Motor neuron (in vitro differentiated cells): ENCODE data around the gene HEXD. TPM values are rescaled to one million over a fixed set of nuclear protein-coding genes. Genes with fewer than 3 reads are reported as not detected.
A peak's percentile ranks its signal among the peaks of the same experiment; 100 is the strongest.

Source experiments
- ATAC-seq, 8 experiments: fragments of 200-7000 bp; cut with Tn5 transposase; replicated peaks in 6 of 8; 2 replicates each; pipeline ENCODE4 v1.8.0; 2021; ENCODE audit warnings: mild to moderate bottlenecking in 8 of 8, moderate library complexity in 8 of 8
- H3K27ac ChIP-seq, 2 donors: fragments of 250-450 bp; sonication (Bioruptor Pico); 2 replicates each; pipeline ENCODE4 v1.9.0; 2021; ENCODE audit warnings: antibody characterized with exemption in 2 of 2, mild to moderate bottlenecking in 2 of 2, moderate library complexity in 1 of 2
- H3K4me1 ChIP-seq, 2 donors: fragments of 250-450 bp; sonication (Bioruptor Pico); replicated peaks in 1 of 2; 2 replicates each; pipeline ENCODE4 v1.6.1; 2021; ENCODE audit warnings: antibody characterized with exemption in 2 of 2, mild to moderate bottlenecking in 2 of 2, moderate library complexity in 1 of 2
- H3K4me3 ChIP-seq, 5 donors: fragments of 250-450 bp; sonication (Bioruptor Pico); 2 replicates each; pipeline ENCODE4 v1.9.0; 2021; ENCODE audit warnings: antibody characterized with exemption in 5 of 5, mild to moderate bottlenecking in 5 of 5, moderate library complexity in 4 of 5
- WGBS, 10 experiments: fragments of 450-650 bp; shearing (Covaris generic); methylation state at CpG; one replicate each; pipeline ENCODE4 v1.0.0; 2022; 5-methylcytosine and 5-hydroxymethylcytosine counted together
- in situ Hi-C, 9 experiments: fragments of 400-800 bp; cut with MboI; loops; one replicate each; pipeline ENCODE4 v1.15.0; 2021; ENCODE audit warnings: low sequenced_read_pairs in 9 of 9, low pct_unique_long_range_greater_than_20kb in 2 of 9; ENCODE audit not compliant: unreplicated experiment in 9 of 9
- total RNA-seq, 8 experiments: library from RNA; unstranded; fragments of 300-600 nt; gene quantifications; 2 replicates each; pipeline versions ENCODE4 v1.2.3 to v1.2.4, GENCODE V29; 2022

The HEXD gene
- total RNA-seq, 8 experiments from 2014 or later = 10.3 to 33.4 (median 15.3) TPM

DNA sequence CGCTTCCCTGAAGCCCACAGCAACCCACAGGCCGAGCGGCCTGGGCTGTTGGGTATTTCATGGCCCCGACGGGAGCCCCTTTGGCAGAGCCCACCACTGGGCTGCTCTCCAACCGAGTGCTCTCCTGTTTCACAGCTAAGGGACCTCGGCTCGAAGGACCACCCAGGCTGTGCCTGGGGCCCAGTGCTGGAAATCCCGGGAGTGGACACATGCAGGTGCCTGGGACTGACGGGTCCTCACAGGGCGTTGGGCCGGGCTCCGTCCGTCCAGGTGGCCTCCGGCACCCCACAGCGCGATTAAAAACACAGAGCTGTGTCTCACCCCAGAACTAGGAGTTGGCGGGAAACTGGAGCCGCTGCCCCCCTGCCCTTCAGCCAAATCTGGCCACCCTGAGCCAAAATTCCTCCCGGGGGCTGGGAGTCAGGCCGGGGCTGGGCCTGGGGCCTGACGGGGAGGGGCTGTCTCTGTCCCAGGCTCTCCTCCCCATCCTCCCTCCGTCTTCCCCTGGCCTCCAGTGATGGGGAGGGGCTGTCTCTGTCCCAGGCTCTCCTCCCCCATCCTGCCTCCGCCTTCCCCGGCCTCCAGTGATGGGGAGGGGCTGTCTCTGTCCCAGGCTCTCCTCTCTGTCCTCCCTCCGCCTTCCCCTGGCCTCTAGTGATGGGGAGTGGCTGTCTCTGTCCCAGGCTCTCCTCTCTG is 32.4 kb upstream of the HEXD start:
- Histone ChIP-seq H3K4me1 (peaks cover 17 to 23% of the 10 kb centered on the region in 2 donors), H3K27ac (peak overlapping the region in 1 of 2 donors; percentile 53), H3K4me3 (no peak overlapping the region)
- no CpG with 5 or more reads among the region's 26 CpGs for WGBS, 10 experiments
- in situ Hi-C loops = no loop called here
- ATAC-seq = peak in 5 of 8 experiments; percentile 28 to 50 (median 42)

DNA sequence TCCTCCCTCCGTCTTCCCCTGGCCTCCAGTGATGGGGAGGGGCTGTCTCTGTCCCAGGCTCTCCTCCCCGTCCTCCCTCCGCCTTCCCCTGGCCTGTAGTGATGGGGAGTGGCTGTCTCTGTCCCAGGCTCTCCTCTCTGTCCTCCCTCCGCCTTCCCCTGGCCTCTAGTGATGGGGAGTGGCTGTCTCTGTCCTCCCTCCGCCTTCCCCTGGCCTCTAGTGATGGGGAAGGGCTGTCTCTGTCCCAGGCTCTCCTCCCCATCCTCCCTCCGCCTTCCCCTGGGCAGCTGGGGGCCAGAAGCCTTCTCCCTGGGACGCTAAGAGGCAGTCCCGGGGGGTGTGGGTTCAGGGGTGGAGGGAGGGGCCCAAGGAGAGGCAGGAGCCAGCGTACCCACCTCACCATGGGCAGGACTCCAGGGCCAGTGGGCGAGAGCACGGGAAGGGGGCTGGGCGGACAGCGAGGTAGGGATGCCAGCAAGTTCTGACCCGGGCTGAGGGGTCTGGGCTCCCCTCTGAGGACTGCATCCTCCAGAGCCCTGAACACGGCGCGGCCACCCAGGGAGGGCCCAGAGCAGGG is 31.8 kb upstream of the HEXD start:
- in situ Hi-C loops = no loop called here

DNA sequence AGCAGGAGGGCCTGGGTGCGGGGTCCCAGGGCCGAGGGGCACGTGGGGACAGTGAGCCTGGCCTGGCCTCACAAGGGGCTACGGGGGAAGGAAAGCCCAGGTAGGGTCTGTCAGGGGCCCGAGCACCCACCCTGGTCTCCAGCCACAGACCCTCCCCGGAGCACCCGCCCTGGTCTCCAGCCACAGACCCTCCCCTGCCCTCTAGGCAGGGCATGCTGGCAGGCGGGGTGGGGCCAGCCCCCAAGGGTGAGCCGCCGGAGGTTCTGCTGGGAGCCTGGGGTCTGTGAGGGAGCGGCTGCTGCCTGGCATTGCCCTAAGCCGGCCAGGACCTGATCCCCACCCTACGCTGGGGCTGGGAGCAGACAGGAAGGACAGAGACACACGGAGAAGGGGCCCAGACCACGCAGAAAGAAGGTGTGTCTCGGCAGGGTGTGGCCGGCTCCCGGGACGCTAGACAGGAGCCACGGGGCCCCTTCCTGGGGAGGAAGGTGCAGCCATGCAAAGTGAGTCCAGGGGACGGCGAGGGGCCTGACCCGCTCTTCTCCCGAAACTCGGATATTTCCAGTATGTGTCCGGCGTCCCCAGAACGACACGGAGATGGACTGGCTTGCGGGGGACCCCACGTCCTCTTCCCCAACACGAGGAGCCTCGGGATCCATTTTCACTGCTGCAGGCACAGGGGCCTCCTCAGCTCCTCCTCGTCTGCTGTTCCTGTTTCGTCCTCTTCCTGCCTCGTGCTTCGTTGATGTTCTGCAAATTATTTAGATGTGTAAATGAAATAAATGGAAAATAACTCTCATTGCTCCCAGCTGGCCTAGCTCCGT is 31.1 kb upstream of the HEXD start:
- in situ Hi-C loops = no loop called here
- H3K27ac ChIP-seq = no peak overlapping the region
- peak in 3 of 8 experiments; percentile 2 to 63 (median 2) for ATAC-seq
- H3K4me1 ChIP-seq = peaks cover 17 to 23% of the 10 kb centered on the region in 2 donors
- 0 to 67% (median 40%) methylated on average over 1 to 12 of the region's 38 CpGs; no CpG with 5 or more reads in 5 of the 10 experiments for WGBS, 10 experiments
- no peak overlapping the region for H3K4me3 ChIP-seq

More for the DNA sequence above, 31.8 kb upstream of the HEXD start:
- Histone ChIP-seq H3K27ac (no peak overlapping the region), H3K4me1 (peaks cover 17 to 23% of the 10 kb centered on the region in 2 donors), H3K4me3 (no peak overlapping the region)
- 10% methylated on average over 2 of the region's 17 CpGs; no CpG with 5 or more reads in 9 of the 10 experiments for WGBS, 10 experiments
- peak; percentile 30 to 91 (median 76) for ATAC-seq

DNA sequence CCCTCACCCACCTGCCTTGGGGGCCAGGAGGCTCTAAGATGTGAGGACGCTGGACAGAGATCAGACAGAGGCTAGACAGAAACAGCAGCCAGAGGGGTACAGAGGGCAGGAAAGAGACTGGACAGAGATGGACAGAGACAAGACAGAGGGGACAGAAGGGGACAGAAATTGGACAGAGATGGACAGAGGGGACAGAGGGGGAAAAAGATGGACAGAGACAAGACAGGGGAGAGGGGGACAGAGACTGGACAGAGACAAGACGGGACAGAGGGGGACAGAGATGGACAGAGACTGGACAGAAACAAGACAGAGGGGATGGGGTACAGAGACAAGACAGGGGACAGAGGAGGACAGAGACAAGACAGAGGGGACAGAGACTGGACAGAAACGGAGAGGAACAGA is 30.4 kb upstream of the HEXD start:
- Histone ChIP-seq H3K4me3 (no peak overlapping the region), H3K27ac (no peak overlapping the region), H3K4me1 (peaks cover 17 to 23% of the 10 kb centered on the region in 2 donors)
- no peak for ATAC-seq
- 68 to 74% methylated on average over 2 to 3 of the region's 3 CpGs; no CpG with 5 or more reads in 8 of the 10 experiments for WGBS, 10 experiments
- in situ Hi-C loops = no loop called here

DNA sequence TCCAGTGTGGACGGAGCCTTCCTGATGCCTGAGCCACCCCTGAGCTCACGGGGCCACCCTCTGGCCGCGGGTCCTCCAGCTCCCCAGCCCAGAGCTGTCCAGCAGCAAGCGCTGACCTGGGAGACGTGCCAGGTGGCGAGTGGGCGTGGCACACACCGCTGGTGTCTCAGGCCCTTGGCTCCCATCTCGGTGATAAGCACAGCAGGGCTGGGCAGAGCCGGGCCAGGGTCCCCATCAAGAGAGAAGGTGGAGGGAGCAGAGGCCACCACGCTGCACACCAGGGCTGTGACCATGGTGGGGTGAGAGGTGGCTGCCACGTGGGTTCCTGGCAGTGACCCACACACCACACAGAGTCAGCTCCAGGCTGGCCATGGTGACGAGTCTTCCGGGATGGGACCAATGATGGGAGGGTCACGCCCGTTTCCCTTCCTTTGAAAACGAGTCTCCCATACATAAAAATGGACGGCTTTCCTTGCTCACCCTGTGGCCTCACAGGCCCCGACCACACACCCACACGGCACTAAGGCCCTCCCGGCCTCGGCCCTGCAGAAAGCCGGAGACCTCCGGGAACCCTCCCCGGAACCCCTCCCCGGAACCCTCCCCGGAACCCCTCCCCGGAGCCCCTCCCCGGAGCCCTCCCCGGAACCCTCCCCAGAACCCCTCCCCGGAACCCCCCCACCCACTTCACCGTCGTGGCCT is 29.8 kb upstream of the HEXD start:
- H3K4me3 ChIP-seq = no peak overlapping the region
- no peak overlapping the region for H3K27ac ChIP-seq
- H3K4me1 ChIP-seq = peaks cover 17 to 23% of the 10 kb centered on the region in 2 donors
- 83 to 100% (median 83%) methylated on average over 1 of the region's 34 CpGs; no CpG with 5 or more reads in 7 of the 10 experiments for WGBS, 10 experiments
- ATAC-seq = peak in 6 of 8 experiments; percentile 7 to 54 (median 12)
- in situ Hi-C loops = no loop called here

DNA sequence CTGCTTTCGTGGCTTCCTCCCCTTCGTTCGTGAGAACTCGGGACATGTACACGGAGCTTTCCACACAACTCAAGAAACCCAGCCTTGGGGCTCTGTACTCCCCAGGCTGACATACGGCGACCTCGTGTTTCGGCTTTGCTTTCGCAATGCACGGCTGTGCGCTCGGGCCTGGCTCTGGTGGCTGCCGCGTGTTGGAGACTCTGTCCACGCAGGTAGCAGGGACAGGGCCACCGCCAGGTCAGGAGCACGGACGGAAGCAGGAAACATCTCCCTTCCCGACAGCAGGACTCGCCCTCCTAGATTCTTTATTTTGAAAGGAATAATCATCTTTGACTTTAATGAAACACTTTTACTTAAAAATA is 29.2 kb upstream of the HEXD start:
- Histone ChIP-seq H3K27ac (no peak overlapping the region), H3K4me3 (no peak overlapping the region), H3K4me1 (peaks cover 14 to 18% of the 10 kb centered on the region in 2 donors)
- WGBS, 10 experiments = 80 to 100% (median 89%) methylated on average over 2 to 6 of the region's 21 CpGs; no CpG with 5 or more reads in 6 of the 10 experiments
- in situ Hi-C loops = no loop called here
- ATAC-seq = no peak

DNA sequence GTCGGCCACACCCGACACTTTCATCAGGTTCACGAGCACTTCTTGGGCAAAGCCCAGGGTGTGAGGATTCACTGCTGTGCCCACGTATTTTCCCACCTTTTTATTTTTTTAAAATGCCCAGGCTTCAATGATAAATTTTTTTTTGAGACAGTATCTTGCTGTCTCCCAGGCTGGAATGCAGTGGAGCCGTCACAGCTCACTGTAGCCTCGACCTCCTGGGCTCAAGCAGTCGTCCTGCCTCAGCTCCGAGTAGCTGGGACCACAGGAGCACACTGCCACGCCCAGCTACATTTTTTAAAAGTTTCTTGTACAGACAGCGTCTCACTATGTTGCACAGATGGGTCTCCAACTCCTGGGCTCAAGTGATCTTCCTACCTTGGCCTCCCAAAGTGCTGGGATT is 28.8 kb upstream of the HEXD start:
- in situ Hi-C loops = no loop called here
- H3K4me1 ChIP-seq = peaks cover 14 to 18% of the 10 kb centered on the region in 2 donors
- H3K27ac ChIP-seq = no peak overlapping the region
- ATAC-seq = no peak
- H3K4me3 ChIP-seq = no peak overlapping the region
- 0 to 100% (median 87%) methylated on average over 1 to 4 of the region's 10 CpGs; no CpG with 5 or more reads in 4 of the 10 experiments for WGBS, 10 experiments

DNA sequence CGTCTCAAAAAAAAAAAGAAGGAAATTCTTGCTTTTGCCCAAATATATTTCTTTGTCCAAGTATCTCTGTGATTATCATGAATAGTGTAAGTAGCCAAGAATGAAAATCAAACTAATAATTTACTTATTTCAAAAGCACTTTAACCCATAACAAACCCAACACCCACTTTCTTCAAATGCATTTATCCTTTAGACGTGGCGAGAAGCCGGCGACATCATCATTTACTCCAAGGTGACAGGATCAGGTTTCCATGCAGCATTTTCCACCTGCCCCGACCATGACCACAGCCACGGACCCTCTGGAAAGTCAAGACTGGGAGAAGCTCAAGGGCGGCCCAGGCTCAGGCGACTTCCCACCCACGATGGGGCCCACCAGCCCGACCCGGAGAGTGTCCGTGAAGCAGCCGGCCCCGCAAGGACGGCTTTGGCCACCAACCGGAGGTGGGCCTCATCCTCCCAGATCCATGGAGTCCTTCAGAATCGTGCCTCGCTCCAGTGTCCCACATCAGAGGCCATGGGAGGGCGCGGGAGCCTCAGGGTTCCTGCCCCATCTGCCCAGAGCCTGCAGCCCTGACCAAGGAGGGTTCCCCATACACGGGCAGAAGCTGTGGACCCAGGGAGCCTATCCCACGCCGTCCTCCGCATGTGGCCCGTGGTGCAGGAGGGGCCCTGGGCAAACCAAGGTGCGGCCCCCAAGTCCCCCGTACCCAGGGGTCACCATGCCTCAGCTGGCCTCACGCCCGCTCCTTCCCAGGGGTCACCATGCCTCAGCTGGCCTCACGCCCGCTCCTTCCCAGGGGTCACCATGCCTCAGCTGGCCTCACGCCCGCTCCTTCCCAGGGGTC is 27.9 kb upstream of the HEXD start:
- 86 to 100% (median 97%) methylated on average over 1 to 18 of the region's 34 CpGs; no CpG with 5 or more reads in 4 of the 10 experiments for WGBS, 10 experiments
- H3K4me3 ChIP-seq = no peak overlapping the region
- in situ Hi-C loops = no loop called here
- no peak for ATAC-seq
- H3K27ac ChIP-seq = no peak overlapping the region
- peaks cover 9 to 11% of the 10 kb centered on the region in 2 donors for H3K4me1 ChIP-seq

DNA sequence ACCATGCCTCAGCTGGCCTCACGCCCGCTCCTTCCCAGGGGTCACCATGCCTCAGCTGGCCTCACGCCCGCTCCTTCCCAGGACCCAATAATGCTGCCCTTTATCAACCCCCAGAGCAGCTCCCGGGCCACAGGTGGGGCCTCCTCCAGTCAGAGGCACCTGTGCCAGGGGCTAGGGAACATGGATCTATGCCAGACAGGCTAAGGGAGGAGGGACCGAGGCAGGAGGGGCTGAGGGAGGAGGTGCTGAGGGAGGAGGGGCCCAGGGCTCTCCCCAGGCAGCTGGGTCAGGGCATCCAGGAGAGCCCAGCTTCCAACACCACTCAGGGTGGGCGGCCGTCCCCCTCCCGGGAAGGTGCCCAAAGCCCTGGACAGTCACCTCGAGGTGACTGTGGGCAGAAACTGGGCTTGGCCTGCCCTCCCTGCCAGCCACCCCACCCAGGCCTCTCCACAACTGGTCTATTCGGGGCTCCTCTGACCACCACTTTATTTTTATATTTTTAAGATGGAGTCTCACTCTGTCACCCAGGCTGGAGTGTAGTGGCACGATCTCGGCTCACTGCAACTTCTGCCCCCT is 27.2 kb upstream of the HEXD start:
- Histone ChIP-seq H3K4me1 (peaks cover 3 to 5% of the 10 kb centered on the region in 2 donors), H3K4me3 (no peak overlapping the region), H3K27ac (no peak overlapping the region)
- ATAC-seq = no peak
- in situ Hi-C loops = no loop called here
- WGBS, 10 experiments = 91% methylated on average over 4 of the region's 13 CpGs; no CpG with 5 or more reads in 9 of the 10 experiments

DNA sequence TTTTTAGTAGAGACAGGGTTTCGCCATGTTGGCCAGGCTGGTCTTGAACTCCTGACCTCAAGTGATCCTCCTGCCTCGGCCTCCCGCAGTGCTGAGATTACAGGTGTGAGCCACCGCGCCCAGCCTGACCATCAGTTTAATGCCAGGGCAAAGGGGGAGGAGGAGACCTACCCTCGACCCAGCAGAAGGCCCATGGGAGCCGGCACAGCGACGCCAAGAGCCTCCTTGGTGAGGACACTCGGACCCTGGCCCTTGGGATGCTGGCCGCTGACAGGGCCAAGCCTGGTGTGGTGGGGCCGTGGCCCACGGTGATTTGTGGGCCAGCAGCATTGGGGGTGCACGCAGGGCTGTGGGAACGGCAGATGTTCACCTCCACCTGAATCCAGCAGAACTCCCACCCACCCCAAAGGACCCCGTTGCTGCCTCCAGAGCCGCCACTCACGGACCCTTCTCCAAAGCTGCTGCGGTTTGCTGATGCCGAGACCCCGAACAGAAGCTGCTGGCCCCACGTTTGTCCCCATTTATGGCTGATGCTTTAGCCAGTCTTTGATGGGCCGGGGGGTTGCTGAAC is 26.6 kb upstream of the HEXD start:
- no peak for ATAC-seq
- peaks cover 0 to 2% of the 10 kb centered on the region in 2 donors for H3K4me1 ChIP-seq
- in situ Hi-C loops = no loop called here
- no peak overlapping the region for H3K27ac ChIP-seq
- no peak overlapping the region for H3K4me3 ChIP-seq
- 60 to 100% (median 88%) methylated on average over 1 to 4 of the region's 23 CpGs; no CpG with 5 or more reads in 6 of the 10 experiments for WGBS, 10 experiments

DNA sequence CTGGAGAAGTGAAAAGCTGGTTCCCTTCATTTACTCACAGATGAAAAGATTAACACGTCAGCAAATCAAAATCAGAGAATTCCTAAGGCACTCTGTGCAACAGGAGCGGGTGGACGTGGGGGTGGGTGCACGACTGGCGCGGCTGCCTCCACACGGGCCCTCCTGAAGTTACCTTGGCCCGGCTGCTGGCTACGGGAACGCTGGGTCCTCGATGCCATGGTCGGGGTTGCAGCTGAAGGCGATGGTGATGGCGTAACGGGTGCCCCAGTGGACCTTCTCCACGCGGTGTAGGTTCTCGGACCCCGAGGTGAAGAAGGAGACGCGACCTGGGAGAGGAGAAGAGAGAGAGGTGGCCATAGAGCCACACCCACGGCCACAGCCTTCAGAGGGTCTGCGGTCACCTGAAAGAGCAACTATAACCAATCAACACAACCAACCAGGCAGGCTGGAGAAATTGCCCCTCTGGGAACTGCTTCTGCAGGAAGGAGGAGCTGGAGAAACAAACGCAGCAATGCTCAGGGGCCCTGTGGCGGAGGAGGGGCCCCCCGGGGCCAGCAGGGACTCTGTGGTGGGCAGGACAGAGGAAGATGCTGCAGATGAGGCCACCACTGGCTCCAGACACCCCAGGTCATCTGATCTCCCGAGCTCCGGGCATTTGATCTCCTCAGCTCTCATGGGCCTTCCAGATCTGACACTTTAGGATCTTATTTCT is 25.8 kb upstream of the HEXD start:
- H3K27ac ChIP-seq = no peak overlapping the region
- in situ Hi-C loops = no loop called here
- no peaks in the 10 kb centered on the region for H3K4me1 ChIP-seq
- H3K4me3 ChIP-seq = no peak overlapping the region
- ATAC-seq = no peak
- WGBS, 10 experiments = 79 to 100% (median 96%) methylated on average over 2 to 13 of the region's 28 CpGs; no CpG with 5 or more reads in 4 of the 10 experiments
